ENCODE measurements around the gene VPS50. TPM values are rescaled to one million over a fixed set of nuclear protein-coding genes. Genes with fewer than 3 reads are reported as not detected.

VPS50 gene
- total RNA-seq, 6 donors from 2014 or later, result 8.3 to 30.4 (median 21.9) TPM

DNA sequence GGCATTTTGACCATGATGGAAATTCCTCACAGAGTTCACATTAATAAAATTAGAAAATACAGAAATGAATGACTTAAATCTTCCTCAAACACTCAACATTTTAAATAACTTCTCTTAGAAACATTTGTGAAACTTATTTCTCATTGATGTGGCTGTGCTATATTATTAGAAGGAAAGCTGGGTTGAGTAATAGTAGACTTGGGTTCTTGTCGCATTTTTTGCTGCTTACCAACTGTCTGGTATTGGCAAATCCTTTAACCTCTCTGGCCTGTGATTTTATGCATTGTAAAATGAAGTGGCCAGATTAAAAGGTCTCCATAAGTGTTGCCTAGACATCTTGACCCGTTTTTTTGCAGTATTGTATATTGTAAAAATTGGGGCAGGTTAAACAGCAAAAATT, 66.5 kb downstream of the VPS50 start:
- WGBS, 2 donors, result 88 to 89% methylated on average over 2 of the region's 2 CpGs
- no peak for ATAC-seq (ENCODE audit: low FRiP score in 2 of 2)

DNA sequence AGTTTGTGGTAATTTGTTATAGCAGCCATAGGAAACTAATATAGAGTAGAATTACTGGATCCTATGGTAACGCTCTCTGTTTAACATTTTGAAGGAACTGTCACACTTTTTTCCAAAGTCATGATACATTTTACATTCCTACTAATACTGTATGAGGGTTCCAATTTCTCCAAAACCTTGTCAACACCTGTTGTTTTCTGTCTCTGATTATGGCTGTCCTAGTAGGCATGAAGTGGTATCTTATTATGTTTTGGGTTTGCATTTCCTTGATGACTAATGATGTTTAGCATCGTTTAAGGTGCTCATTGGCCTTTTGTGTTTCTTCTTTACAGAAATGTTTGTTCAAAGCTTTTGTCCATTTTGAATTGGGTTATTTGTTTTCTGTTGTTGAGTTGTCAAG, 69.6 kb downstream of the VPS50 start:
- no peaks in the 10 kb centered on the region for H3K4me1 ChIP-seq
- WGBS, 2 donors, result 78 to 89% methylated on average over 2 of the region's 2 CpGs
- no peak for TF ChIP-seq POLR2A (IDR thresholded peaks at IDR 0.05)
- TF ChIP-seq EP300 (IDR thresholded peaks at IDR 0.05), result no peak
- no peak overlapping the region for H3K4me3 ChIP-seq
- H3K27ac ChIP-seq, result no peak overlapping the region
- H3K36me3 ChIP-seq, result peaks cover 0 to 44% (median 0%) of the 10 kb centered on the region in 4 donors
- ATAC-seq (ENCODE audit: low FRiP score in 2 of 2), result no peak
- H3K27me3 ChIP-seq, result no peaks in the 10 kb centered on the region
- H3K9me3 ChIP-seq, result no peaks in the 10 kb centered on the region
- no peak for DNase-seq

More for the DNA sequence above, 66.5 kb downstream of the VPS50 start:
- H3K27ac ChIP-seq, result no peak overlapping the region
- H3K4me3 ChIP-seq, result no peak overlapping the region
- H3K36me3 ChIP-seq, result peaks cover 0 to 42% (median 1%) of the 10 kb centered on the region in 4 donors
- TF ChIP-seq, protein P1, sequence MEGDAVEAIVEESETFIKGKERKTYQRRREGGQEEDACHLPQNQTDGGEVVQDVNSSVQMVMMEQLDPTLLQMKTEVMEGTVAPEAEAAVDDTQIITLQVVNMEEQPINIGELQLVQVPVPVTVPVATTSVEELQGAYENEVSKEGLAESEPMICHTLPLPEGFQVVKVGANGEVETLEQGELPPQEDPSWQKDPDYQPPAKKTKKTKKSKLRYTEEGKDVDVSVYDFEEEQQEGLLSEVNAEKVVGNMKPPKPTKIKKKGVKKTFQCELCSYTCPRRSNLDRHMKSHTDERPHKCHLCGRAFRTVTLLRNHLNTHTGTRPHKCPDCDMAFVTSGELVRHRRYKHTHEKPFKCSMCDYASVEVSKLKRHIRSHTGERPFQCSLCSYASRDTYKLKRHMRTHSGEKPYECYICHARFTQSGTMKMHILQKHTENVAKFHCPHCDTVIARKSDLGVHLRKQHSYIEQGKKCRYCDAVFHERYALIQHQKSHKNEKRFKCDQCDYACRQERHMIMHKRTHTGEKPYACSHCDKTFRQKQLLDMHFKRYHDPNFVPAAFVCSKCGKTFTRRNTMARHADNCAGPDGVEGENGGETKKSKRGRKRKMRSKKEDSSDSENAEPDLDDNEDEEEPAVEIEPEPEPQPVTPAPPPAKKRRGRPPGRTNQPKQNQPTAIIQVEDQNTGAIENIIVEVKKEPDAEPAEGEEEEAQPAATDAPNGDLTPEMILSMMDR (IDR thresholded peaks at IDR 0.05), result no peak
- TF ChIP-seq EP300 (IDR thresholded peaks at IDR 0.05) (no peak), POLR2AphosphoS5 (IDR thresholded peaks at IDR 0.05) (no peak), POLR2A (IDR thresholded peaks at IDR 0.05) (no peak)
- H3K9me3 ChIP-seq, result no peaks in the 10 kb centered on the region
- H3K27me3 ChIP-seq, result no peaks in the 10 kb centered on the region
- H3K4me1 ChIP-seq, result no peaks in the 10 kb centered on the region
- no peak for DNase-seq

DNA sequence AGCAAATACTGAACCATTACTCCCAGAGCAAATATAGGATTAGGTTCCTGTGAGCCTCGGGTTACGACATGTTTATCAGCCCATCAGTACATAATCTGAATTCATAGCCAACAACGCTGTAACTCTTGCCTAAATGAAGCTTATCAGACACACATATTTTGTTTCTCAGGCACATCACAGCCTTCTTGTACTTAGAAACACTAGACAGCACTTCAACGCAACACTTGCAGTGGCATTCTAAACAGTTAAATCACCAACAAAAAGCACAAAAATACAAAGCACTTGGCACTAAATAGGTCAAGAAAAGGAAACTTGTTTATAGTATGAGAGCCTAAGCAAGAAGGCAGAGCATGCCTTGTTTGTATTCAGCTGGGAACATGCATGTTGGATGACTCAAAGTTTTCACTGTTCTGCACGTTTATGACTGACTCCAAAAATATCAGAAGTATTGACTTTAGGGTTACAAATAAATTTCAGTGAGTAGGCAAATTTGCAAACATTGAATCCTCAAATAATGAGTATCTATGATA, 75.0 kb downstream of the VPS50 start:
- H3K36me3 ChIP-seq, result peaks cover 0 to 17% (median 4%) of the 10 kb centered on the region in 4 donors
- no peak for DNase-seq
- TF ChIP-seq POLR2A (IDR thresholded peaks at IDR 0.05) (no peak), EP300 (IDR thresholded peaks at IDR 0.05) (no peak), POLR2AphosphoS5 (IDR thresholded peaks at IDR 0.05) (no peak)
- TF ChIP-seq, protein P1 (IDR thresholded peaks at IDR 0.05), result no peak
- no peak for ATAC-seq (ENCODE audit: low FRiP score in 2 of 2)
- WGBS, 2 donors, result 73 to 80% methylated on average over 5 of the region's 5 CpGs
- H3K27ac ChIP-seq, result no peak overlapping the region
- H3K27me3 ChIP-seq, result no peaks in the 10 kb centered on the region
- H3K9me3 ChIP-seq, result no peaks in the 10 kb centered on the region
- H3K4me1 ChIP-seq, result no peaks in the 10 kb centered on the region
- no peak overlapping the region for H3K4me3 ChIP-seq

DNA sequence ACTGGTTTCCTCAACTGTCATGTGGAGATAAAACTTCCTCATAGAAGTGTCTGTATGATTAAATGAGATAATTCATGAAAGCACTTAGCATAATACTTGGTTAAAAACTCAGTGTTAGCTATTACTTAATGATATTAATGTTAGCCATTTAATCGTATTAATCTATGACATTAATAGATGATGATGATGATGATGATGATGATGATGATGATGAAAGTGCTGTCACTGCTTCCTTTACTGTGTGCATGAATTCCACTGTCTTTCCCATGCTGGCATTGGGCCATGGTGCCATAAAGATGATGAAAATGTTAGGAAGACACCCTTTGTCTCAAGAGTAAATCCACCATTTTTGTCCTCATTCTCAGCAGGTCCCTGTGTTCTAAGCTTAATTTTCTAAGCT, 75.8 kb downstream of the VPS50 start:
- H3K36me3 ChIP-seq, result peaks cover 1 to 24% (median 6%) of the 10 kb centered on the region in 4 donors
- H3K27me3 ChIP-seq, result no peaks in the 10 kb centered on the region
- no peaks in the 10 kb centered on the region for H3K4me1 ChIP-seq
- no peak overlapping the region for H3K4me3 ChIP-seq
- no peaks in the 10 kb centered on the region for H3K9me3 ChIP-seq
- TF ChIP-seq EP300 (IDR thresholded peaks at IDR 0.05) (no peak), POLR2A (IDR thresholded peaks at IDR 0.05) (no peak), POLR2AphosphoS5 (IDR thresholded peaks at IDR 0.05) (no peak)
- TF ChIP-seq, protein P1 (IDR thresholded peaks at IDR 0.05), result no peak
- H3K27ac ChIP-seq, result no peak overlapping the region
- no peak for ATAC-seq (ENCODE audit: low FRiP score in 2 of 2)
- DNase-seq, result no peak
- WGBS, 2 donors, result 85 to 88% methylated on average over 1 of the region's 1 CpG

DNA sequence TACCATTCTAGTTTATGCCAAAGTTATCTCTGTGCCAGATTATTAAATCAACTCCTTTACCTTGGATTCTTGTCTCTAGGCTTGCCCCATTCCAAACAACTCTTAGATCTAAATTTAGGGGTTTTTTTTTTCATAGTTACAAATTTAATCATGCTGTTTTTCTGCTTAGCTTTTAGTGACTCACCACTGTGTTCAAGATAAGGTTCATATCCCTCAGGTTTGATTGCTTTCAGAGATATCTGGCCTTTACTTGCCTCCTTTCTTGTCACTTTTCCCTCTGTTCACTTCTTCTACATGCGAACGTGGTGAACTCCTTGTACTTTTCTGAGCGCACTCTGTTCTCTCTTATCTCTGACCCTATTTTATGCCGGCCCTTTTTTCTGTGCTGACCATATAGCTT, 78.2 kb downstream of the VPS50 start:
- no peak for TF ChIP-seq POLR2AphosphoS5 (IDR thresholded peaks at IDR 0.05)
- no peak for TF ChIP-seq EP300 (IDR thresholded peaks at IDR 0.05)
- TF ChIP-seq, protein P1 (IDR thresholded peaks at IDR 0.05), result no peak
- TF ChIP-seq POLR2A (IDR thresholded peaks at IDR 0.05), result no peak
- Histone ChIP-seq H3K4me1 (no peaks in the 10 kb centered on the region), H3K4me3 (no peak overlapping the region), H3K27ac (no peak overlapping the region), H3K9me3 (no peaks in the 10 kb centered on the region), H3K27me3 (no peaks in the 10 kb centered on the region), H3K36me3 (peaks cover 2 to 29% (median 7%) of the 10 kb centered on the region in 4 donors)
- DNase-seq (no peak), ATAC-seq (ENCODE audit: low FRiP score in 2 of 2) (no peak)
- WGBS, 2 donors, result 94 to 97% methylated on average over 4 of the region's 4 CpGs
